SK-N-SH (cell line): ENCODE data around the gene THOC2.

ENCODE experiments used
- CTCF ChIP-seq: fragments of 200-600 bp; sonication (generic); IDR thresholded peaks from 2 replicates; pipeline ENCODE4 v1.6.1; 2017; ENCODE audit warnings: antibody characterized with exemption, mild to moderate bottlenecking, moderate library complexity
- EZH2phosphoT487 ChIP-seq: fragments of 200-600 bp; sonication (generic); IDR thresholded peaks from 2 replicates; pipeline ENCODE4 v1.6.1; 2017; ENCODE audit warnings: low read depth, mixed run types, mild to moderate bottlenecking, antibody characterized with exemption, moderate library complexity, borderline replicate concordance
- GATA2 ChIP-seq: sonication (generic); formaldehyde crosslinking; IDR thresholded peaks from 2 replicates; pipeline ENCODE4 v1.5.0; 2020; ENCODE audit warnings: mild to moderate bottlenecking, missing genetic modification reagents
- IRF3 ChIP-seq: fragments of 150-350 bp; IDR thresholded peaks from 2 replicates; pipeline ENCODE4 v1.6.1; 2016; ENCODE audit warnings: mild to moderate bottlenecking, low read depth, low read length
- RAD21 ChIP-seq: IDR thresholded peaks from 2 replicates; pipeline ENCODE4 v1.6.1; 2012; ENCODE audit warnings: mild to moderate bottlenecking, low read length
- USF2 ChIP-seq: fragments of 150-350 bp; IDR thresholded peaks from 2 replicates; pipeline ENCODE4 v1.6.1; 2017; ENCODE audit warnings: antibody characterized with exemption, low read length, low read depth, borderline replicate concordance
- ZBTB33 ChIP-seq: IDR thresholded peaks from 2 replicates; pipeline ENCODE4 v1.4.0; 2012; ENCODE audit warnings: low read depth, borderline replicate concordance

- TF ChIP-seq RAD21 (no peak), CTCF (no peak), USF2 (no peak), IRF3 (no peak), EZH2phosphoT487 (no peak), GATA2 (CRISPR knock-in tag) (no peak), ZBTB33 (no peak)
Observed at GRCh38 chrX:123742440-123742839, 9.6 kb upstream of the THOC2 start.
